ENCODE results near the gene PPA1.

GRCh38 chr10:70233109-70233938 is at the start of gene PPA1:
- TF ChIP-seq, protein P1, sequence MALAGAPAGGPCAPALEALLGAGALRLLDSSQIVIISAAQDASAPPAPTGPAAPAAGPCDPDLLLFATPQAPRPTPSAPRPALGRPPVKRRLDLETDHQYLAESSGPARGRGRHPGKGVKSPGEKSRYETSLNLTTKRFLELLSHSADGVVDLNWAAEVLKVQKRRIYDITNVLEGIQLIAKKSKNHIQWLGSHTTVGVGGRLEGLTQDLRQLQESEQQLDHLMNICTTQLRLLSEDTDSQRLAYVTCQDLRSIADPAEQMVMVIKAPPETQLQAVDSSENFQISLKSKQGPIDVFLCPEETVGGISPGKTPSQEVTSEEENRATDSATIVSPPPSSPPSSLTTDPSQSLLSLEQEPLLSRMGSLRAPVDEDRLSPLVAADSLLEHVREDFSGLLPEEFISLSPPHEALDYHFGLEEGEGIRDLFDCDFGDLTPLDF (CRISPR knock-in tag; IDR thresholded peaks at IDR 0.05), result no peak
- TF ChIP-seq FOXP4 (CRISPR knock-in tag; IDR thresholded peaks at IDR 0.05) (peak; percentile 45), ZNF138 (CRISPR knock-in tag; conservative IDR thresholded peaks at IDR 0.05) (no peak), USF1 (CRISPR knock-in tag; IDR thresholded peaks at IDR 0.05) (peak; percentile 84; the same call in 1 of the 2 replicates), TEAD1 (CRISPR knock-in tag; IDR thresholded peaks at IDR 0.05) (no peak), SP1 (CRISPR knock-in tag; conservative IDR thresholded peaks at IDR 0.05) (peak; percentile 53; the same call in 1 of the 2 replicates), CTCF (IDR thresholded peaks at IDR 0.05) (no peak)
